ENCODE results near the gene TECRL. TPM values are rescaled to one million over a fixed set of nuclear protein-coding genes. Genes with fewer than 3 reads are reported as not detected.

Gene TECRL
- total and polyA plus RNA-seq, 8 donors: 0.12 to 0.55 TPM; not detected in 6

DNA sequence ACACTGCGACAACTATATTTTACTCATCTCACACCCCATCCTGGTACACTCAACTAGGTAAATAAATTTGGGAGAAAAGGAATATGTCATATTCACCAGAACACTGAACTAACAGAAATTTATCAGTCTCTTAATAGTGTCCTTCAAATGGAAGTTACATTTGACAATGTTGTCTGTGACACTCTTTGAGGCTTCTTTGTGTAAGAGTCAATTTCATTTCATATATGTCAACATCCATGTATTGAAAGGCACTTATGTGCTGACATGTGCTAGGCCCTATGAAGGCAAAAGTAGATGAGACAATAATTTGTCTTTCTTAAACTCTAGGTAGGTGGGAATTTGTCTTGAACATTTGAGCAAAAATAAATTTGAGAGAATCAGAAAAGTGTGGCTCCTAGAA lies 82.0 kb downstream of the TECRL start:
- peaks cover 0 to 12% (median 6%) of the 10 kb centered on the region in 4 donors for H3K9me3 ChIP-seq
- no peak for DNase-seq
- intact Hi-C loops (cut with DNase I; ENCODE audit: low total_unique reads): no loop called here
- no peak overlapping the region for H3K4me3 ChIP-seq
- no peak for TF ChIP-seq POLR2AphosphoS5 (IDR thresholded peaks at IDR 0.05)
- no peak for TF ChIP-seq POLR2A (IDR thresholded peaks at IDR 0.05)
- no peak for TF ChIP-seq CTCF (IDR thresholded peaks at IDR 0.05)
- TF ChIP-seq EP300 (IDR thresholded peaks at IDR 0.05): no peak
- no peaks in the 10 kb centered on the region for H3K27me3 ChIP-seq
- no peaks in the 10 kb centered on the region for H3K36me3 ChIP-seq
- WGBS, 5 donors: 93 to 98% (median 97%) methylated on average over 1 of the region's 1 CpG
- H3K4me1 ChIP-seq: no peaks in the 10 kb centered on the region
- H3K27ac ChIP-seq: no peak overlapping the region

DNA sequence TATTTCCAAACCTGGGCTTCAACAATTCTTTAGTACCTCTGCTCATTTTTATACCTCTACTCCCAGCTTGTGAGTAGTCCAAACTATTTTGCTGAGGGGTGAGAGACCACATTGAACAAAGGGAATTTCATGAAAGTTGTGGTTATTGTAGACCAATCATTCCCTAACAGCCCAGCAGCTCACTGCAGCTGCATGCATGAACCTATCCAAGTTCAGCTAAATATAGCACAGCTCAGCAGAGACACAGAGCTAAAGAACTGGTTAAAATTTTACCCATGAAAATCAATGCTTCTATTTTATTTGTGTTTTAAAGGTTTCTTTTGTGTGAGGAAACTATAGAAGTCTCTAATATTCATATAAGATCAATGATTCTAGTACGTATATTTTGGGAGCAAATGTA lies 82.7 kb downstream of the TECRL start:
- Histone ChIP-seq H3K36me3 (no peaks in the 10 kb centered on the region), H3K4me1 (no peaks in the 10 kb centered on the region), H3K27me3 (no peaks in the 10 kb centered on the region), H3K9me3 (peaks cover 0 to 12% (median 6%) of the 10 kb centered on the region in 4 donors), H3K4me3 (no peak overlapping the region), H3K27ac (no peak overlapping the region)
- WGBS, 5 donors: 70 to 87% (median 73%) methylated on average over 1 of the region's 1 CpG
- DNase-seq: no peak
- TF ChIP-seq CTCF (IDR thresholded peaks at IDR 0.05) (no peak), EP300 (IDR thresholded peaks at IDR 0.05) (no peak)
- intact Hi-C loops (cut with DNase I; ENCODE audit: low total_unique reads): no loop called here

GRCh38 chr4:64306255-64306565 lies 103.0 kb downstream of the TECRL start:
- no peaks in the 10 kb centered on the region for H3K4me1 ChIP-seq
- no peaks in the 10 kb centered on the region for H3K27me3 ChIP-seq
- H3K36me3 ChIP-seq: no peaks in the 10 kb centered on the region
- WGBS, 5 donors: 74 to 86% (median 82%) methylated on average over 4 of the region's 4 CpGs
- no peak overlapping the region for H3K4me3 ChIP-seq
- H3K27ac ChIP-seq: no peak overlapping the region
- H3K9me3 ChIP-seq: peaks cover 0 to 34% (median 22%) of the 10 kb centered on the region in 4 donors
- no peak for DNase-seq
- intact Hi-C loops (cut with DNase I; ENCODE audit: low total_unique reads): no loop called here
- TF ChIP-seq POLR2AphosphoS5 (IDR thresholded peaks at IDR 0.05) (no peak), CTCF (IDR thresholded peaks at IDR 0.05) (no peak), EP300 (IDR thresholded peaks at IDR 0.05) (no peak), POLR2A (IDR thresholded peaks at IDR 0.05) (no peak)

DNA sequence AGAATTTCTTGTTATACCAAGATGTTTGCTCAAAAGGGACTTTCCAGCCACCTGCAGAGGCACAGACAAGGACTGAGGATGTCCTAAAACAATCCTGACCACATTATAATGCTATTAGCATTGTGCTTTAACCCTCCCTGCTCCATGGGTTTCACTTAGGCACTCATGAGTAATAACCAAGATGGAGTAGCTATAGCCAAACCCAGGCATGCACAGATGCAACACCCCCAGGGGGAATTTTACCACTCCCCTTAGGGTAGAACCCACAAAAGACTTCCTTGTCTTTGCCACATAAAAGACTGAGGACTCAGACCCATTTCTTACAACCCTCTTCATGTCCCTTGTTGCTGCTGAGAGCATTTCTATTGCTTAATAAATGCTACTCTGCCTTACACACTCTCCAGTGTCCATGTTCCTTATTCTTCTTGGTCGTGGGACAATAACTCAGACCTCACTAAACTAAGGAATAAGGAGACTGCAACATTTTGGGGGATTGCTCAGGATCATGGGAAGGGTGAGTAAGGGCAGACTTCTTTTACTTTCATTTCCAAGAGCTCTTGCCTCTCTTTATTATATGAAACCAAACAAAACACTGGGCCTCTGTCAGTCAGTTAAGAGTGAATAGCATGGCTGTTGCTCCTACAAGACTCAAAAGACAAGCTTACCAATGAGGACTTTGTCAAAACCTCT lies 103.5 kb downstream of the TECRL start:
- Histone ChIP-seq H3K9me3 (peaks cover 0 to 34% (median 22%) of the 10 kb centered on the region in 4 donors), H3K27ac (no peak overlapping the region), H3K36me3 (no peaks in the 10 kb centered on the region), H3K4me1 (no peaks in the 10 kb centered on the region), H3K4me3 (no peak overlapping the region), H3K27me3 (no peaks in the 10 kb centered on the region)
- 26 to 50% (median 32%) methylated on average over 1 of the region's 1 CpG for WGBS, 5 donors
- no peak for TF ChIP-seq CTCF (IDR thresholded peaks at IDR 0.05)
- no peak for TF ChIP-seq POLR2A (IDR thresholded peaks at IDR 0.05)
- TF ChIP-seq POLR2AphosphoS5 (IDR thresholded peaks at IDR 0.05): no peak
- no peak for TF ChIP-seq EP300 (IDR thresholded peaks at IDR 0.05)
- no peak for DNase-seq
- intact Hi-C loops (cut with DNase I; ENCODE audit: low total_unique reads): no loop called here

All from stomach (tissue), 9 donors.